Right lobe of liver (tissue), 6 donors: ENCODE results near the gene RAB22A. TPM values are rescaled to one million over a fixed set of nuclear protein-coding genes. Genes with fewer than 3 reads are reported as not detected.

ENCODE experiments used
- ATAC-seq, 4 donors: fragments of 200-7000 bp; cut with Tn5 transposase; one replicate each; pipeline ENCODE4 v1.9.1; 2020; ENCODE audit warnings: mild to moderate bottlenecking in 4 of 4, moderate library complexity in 4 of 4
- DNase-seq, 3 donors: peaks; one replicate each; pipeline ENCODE4 v3.0.0-alpha.2; 2020
- H3K27ac ChIP-seq, 3 donors: fragments of 200-600 bp; one replicate each; pipeline ENCODE4 v1.8.0; 2022
- H3K27me3 ChIP-seq, 2 donors: fragments of 200-600 bp; one replicate each; pipeline ENCODE4 v1.8.0; 2022
- H3K36me3 ChIP-seq, 4 donors: fragments of 200-600 bp; sonication (generic) in 1 of 4; one replicate each; pipeline versions ENCODE4 v1.5.1 to v1.8.0; 2017 to 2022; ENCODE audit warnings: control low read depth in 1 of 4
- H3K4me1 ChIP-seq, 4 donors: fragments of 200-600 bp; sonication (generic) in 1 of 4; one replicate each; pipeline versions ENCODE4 v1.5.1 to v1.8.0; 2017 to 2022; ENCODE audit warnings: control low read depth in 1 of 4
- H3K4me3 ChIP-seq, 3 donors: fragments of 200-600 bp; one replicate each; pipeline ENCODE4 v1.8.0; 2022
- H3K9me3 ChIP-seq, 4 donors: fragments of 200-600 bp; sonication (generic) in 1 of 4; one replicate each; pipeline versions ENCODE4 v1.5.1 to v1.8.0; 2017 to 2022; ENCODE audit warnings: control low read depth in 1 of 4
- POLR2A ChIP-seq: fragments of 450-650 bp; IDR thresholded peaks from one replicate; pipeline ENCODE4 v1.6.1; 2017; ENCODE audit warnings: antibody characterized with exemption, mild to moderate bottlenecking
- WGBS: methylation state at CpG from one replicate; pipeline ENCODE4 v1.1.6; 2018; ENCODE audit warnings: low coverage, low lambda C conversion rate; ENCODE audit not compliant: insufficient coverage; ENCODE audit errors: missing lambda C conversion rate; 5-methylcytosine and 5-hydroxymethylcytosine counted together
- intact Hi-C, 2 donors: fragments of 100-400 bp; cut with DNase I; formaldehyde crosslinking; loops; one replicate each; pipeline versions ENCODE4 v1.11.2 to v1.14.1; 2022
- total RNA-seq, 6 experiments: library from RNA; depleted of rRNA in 2 of 6; stranded (reverse); fragments of >200 nt in 2 of 6; fragmentation: NEBNext Ultra II Directional in 3 of 6; extraction: Animal tissue kit (Norgen Biotek cat#: 25700) in 3 of 6; gene quantifications; one replicate each; pipeline versions ENCODE4 v1.1.0 to v1.2.4, GENCODE V29; 2016 to 2023
- TF ChIP-seq, protein P1 (sequence below), 4 donors: fragments of 200-600 bp in 3 of 4; fragments of 450-650 bp in 1 of 4; IDR thresholded peaks; one replicate each; pipeline versions ENCODE4 v1.5.1 to v1.8.0; 2016 to 2022; ENCODE audit warnings: antibody characterized with exemption in 4 of 4, mild to moderate bottlenecking in 2 of 4
- donor health status: DM: no; HTN: yes; CAD: no.
- donor health status: DM: no; HTN: no; CAD: no.
- donor health status: DM: no; HTN: no; CAD: no.
- donor health status: DM: no; HTN: yes; CAD: no.
- donor health status: DM: no; HTN: yes; CAD: no.

The RAB22A gene
- total RNA-seq, 6 experiments from 2014 or later: 7.4 to 11.6 (median 9.5) TPM

DNA sequence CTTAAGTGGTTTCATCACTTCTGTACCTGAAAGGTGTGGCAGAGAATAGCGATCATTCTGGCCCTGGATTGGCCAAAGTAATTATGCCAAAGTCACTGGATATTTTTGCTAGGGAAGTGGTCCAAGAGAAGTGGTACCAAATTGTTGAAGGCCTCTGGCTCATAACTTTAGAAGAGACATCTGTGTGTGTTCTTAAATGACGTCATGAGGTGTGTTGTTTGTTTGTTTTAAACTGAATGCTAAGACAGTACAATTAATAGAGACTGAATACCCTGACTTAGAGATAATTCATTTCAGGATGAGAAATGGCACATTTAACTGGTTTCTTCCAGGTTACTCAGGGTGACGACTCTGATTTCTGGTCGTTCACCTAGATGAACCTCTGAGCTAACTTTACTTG is 82.8 kb downstream of the RAB22A start:
- peaks cover 0 to 13% (median 5%) of the 10 kb centered on the region in 4 donors for H3K4me1 ChIP-seq
- DNase-seq (no peak), ATAC-seq (no peak)
- no peak overlapping the region for H3K27ac ChIP-seq
- intact Hi-C loops: no loop called here
- no peaks in the 10 kb centered on the region for H3K9me3 ChIP-seq
- H3K4me3 ChIP-seq: no peak overlapping the region
- TF ChIP-seq, protein P1, sequence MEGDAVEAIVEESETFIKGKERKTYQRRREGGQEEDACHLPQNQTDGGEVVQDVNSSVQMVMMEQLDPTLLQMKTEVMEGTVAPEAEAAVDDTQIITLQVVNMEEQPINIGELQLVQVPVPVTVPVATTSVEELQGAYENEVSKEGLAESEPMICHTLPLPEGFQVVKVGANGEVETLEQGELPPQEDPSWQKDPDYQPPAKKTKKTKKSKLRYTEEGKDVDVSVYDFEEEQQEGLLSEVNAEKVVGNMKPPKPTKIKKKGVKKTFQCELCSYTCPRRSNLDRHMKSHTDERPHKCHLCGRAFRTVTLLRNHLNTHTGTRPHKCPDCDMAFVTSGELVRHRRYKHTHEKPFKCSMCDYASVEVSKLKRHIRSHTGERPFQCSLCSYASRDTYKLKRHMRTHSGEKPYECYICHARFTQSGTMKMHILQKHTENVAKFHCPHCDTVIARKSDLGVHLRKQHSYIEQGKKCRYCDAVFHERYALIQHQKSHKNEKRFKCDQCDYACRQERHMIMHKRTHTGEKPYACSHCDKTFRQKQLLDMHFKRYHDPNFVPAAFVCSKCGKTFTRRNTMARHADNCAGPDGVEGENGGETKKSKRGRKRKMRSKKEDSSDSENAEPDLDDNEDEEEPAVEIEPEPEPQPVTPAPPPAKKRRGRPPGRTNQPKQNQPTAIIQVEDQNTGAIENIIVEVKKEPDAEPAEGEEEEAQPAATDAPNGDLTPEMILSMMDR (IDR thresholded peaks at IDR 0.05): no peak
- TF ChIP-seq POLR2A: no peak
- no peaks in the 10 kb centered on the region for H3K27me3 ChIP-seq
- WGBS: 74% methylated on average over 4 of the region's 4 CpGs
- no peaks in the 10 kb centered on the region for H3K36me3 ChIP-seq

DNA sequence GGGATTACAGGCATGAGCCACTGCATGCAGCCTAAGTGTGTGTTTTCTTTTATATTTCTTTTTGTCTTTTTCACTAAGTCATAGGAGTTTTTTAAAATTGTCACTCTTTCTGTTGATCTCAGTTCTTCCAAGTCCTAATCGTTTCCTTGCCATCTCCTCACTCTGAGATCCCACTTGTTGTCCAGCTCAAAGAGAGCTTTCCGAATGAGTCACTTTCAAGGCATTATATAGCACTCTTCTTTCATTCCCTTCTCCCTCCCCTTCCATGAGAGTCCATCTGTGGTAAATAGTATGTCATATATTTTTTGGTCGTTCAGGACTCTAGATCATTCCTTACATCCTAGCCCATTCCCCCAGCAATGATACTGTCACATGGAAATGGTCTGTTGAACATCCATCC is 83.8 kb downstream of the RAB22A start:
- TF ChIP-seq, protein P1 (IDR thresholded peaks at IDR 0.05): no peak
- no peak for TF ChIP-seq POLR2A
- H3K27ac ChIP-seq: no peak overlapping the region
- 80% methylated on average over 3 of the region's 3 CpGs for WGBS
- no peaks in the 10 kb centered on the region for H3K36me3 ChIP-seq
- DNase-seq (no peak), ATAC-seq (no peak)
- intact Hi-C loops: no loop called here
- no peaks in the 10 kb centered on the region for H3K27me3 ChIP-seq
- H3K4me1 ChIP-seq: peaks cover 0 to 13% (median 5%) of the 10 kb centered on the region in 4 donors
- H3K4me3 ChIP-seq: no peak overlapping the region
- no peaks in the 10 kb centered on the region for H3K9me3 ChIP-seq

DNA sequence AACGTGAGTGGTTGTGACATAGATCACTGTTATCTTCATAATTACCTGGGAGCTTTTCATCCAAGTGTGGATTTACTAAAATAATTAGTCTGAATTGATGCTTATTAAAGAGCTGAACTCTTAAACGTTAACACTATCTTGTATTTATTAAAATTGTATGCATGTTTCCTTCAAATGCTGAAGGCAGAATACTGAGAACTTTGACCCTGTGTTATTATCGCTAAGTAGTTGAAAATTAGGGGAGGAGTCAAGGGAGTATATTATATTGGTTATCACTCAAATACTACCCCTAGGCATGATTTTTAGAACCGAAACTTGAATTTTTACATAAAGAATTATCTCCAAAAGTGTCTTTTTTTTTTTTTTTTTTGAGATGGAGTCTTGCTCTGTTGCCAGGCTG is 85.3 kb downstream of the RAB22A start:
- Histone ChIP-seq H3K27me3 (no peaks in the 10 kb centered on the region), H3K27ac (no peak overlapping the region), H3K9me3 (no peaks in the 10 kb centered on the region), H3K4me3 (no peak overlapping the region), H3K36me3 (no peaks in the 10 kb centered on the region), H3K4me1 (peaks cover 0 to 16% (median 4%) of the 10 kb centered on the region in 4 donors)
- intact Hi-C loops: no loop called here
- TF ChIP-seq, protein P1 (IDR thresholded peaks at IDR 0.05): no peak
- TF ChIP-seq POLR2A: no peak
- ATAC-seq (no peak), DNase-seq (no peak)
- 65% methylated on average over 4 of the region's 4 CpGs for WGBS

DNA sequence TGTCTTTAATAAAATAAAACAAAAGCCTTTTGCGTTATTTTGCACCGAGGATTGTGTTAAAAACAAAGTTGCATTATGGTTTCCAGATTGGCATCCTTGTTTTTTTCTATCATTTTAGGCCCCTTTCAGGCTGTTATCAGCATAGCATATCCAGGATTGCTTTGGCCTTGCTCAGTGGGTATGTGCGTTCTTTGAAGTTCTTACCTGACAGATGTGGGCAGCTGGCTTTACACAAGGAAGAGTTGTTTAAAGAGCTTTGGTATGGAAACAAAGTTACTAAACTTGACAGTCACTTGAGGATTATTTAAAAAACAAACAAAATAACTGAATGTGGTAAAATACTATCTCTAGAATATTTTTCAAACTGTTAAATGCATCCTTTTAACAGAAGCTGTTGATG is 86.1 kb downstream of the RAB22A start:
- intact Hi-C loops: no loop called here
- no peaks in the 10 kb centered on the region for H3K27me3 ChIP-seq
- H3K4me1 ChIP-seq: peaks cover 0 to 13% (median 4%) of the 10 kb centered on the region in 4 donors
- no peak overlapping the region for H3K27ac ChIP-seq
- no peak for DNase-seq
- H3K4me3 ChIP-seq: no peak overlapping the region
- TF ChIP-seq POLR2A: no peak
- TF ChIP-seq, protein P1 (IDR thresholded peaks at IDR 0.05): no peak
- 91% methylated on average over 3 of the region's 3 CpGs for WGBS
- no peak for ATAC-seq
- H3K36me3 ChIP-seq: no peaks in the 10 kb centered on the region
- H3K9me3 ChIP-seq: no peaks in the 10 kb centered on the region

DNA sequence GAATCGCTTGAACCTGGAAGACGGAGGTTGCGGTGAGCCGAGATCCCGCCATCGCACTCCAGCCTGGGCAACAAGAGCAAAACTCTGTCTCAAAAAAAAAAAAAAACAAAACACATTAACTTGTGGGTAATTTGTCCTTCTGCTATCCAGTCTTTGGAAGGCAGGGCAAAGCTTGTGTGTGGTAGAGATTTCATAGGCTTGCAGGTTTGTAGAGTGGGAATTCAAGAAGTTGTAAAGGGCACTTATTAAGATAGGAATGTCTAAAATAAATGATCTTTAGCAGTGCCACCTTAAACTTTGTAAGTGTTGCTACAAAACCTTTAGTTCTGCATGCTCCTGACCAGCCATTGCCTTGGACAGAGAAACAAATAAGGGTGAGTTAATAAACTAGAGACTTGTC is 87.9 kb downstream of the RAB22A start:
- Histone ChIP-seq H3K9me3 (no peaks in the 10 kb centered on the region), H3K27me3 (no peaks in the 10 kb centered on the region), H3K4me3 (no peak overlapping the region), H3K27ac (no peak overlapping the region), H3K36me3 (no peaks in the 10 kb centered on the region), H3K4me1 (peaks cover 0 to 12% (median 4%) of the 10 kb centered on the region in 4 donors)
- TF ChIP-seq, protein P1 (IDR thresholded peaks at IDR 0.05): no peak
- TF ChIP-seq POLR2A: no peak
- intact Hi-C loops: no loop called here
- ATAC-seq: no peak
- 100% methylated on average over 4 of the region's 6 CpGs for WGBS
- DNase-seq: no peak
